NCI-H1092 treated with DMSO at 0.1 percent for 48 hours (cell line): ENCODE results near the gene CACNA1C.

ENCODE experiments used
- DNase-seq: peaks from one replicate; lab custom pipeline; 2025; lab: John Stamatoyannopoulos, UW

Gene CACNA1C

GRCh38 chr12:2052826-2053678, at the start of gene CACNA1C:
Gene CACNA1C (plus strand): TSS chr12:2052987. CDS start chr12:2053563, 576 bp downstream.
- peak; percentile 77 for DNase-seq

GRCh38 chr12:2003676-2004112, 49.1 kb upstream of the CACNA1C start:
- DNase-seq = peak; percentile 85

GRCh38 chr12:2004113-2004929, 48.5 kb upstream of the CACNA1C start, which contains the start of gene DCP1B:
Gene DCP1B (minus strand): TSS chr12:2004457. CDS start chr12:2004431, 26 bp downstream.
- peak; percentile 99 for DNase-seq

- DNase-seq = no peak
These were observed 44.1 kb upstream of the CACNA1C start for GRCh38 chr12:2008677-2009076.

GRCh38 chr12:2009623-2010022, 43.2 kb upstream of the CACNA1C start:
- no peak for DNase-seq

GRCh38 chr12:2011643-2012607, 40.9 kb upstream of the CACNA1C start:
- peak; percentile 67 for DNase-seq

GRCh38 chr12:2013086-2013485, 39.7 kb upstream of the CACNA1C start:
- DNase-seq = no peak

- peak; percentile 33 for DNase-seq
These were observed 39.1 kb upstream of the CACNA1C start for GRCh38 chr12:2013527-2014223.

- DNase-seq = no peak
These were observed 38.6 kb upstream of the CACNA1C start for GRCh38 chr12:2014231-2014630.

- no peak for DNase-seq
These were observed 35.8 kb upstream of the CACNA1C start for GRCh38 chr12:2016862-2017545.

GRCh38 chr12:2017546-2018337, 35.0 kb upstream of the CACNA1C start:
- peak; percentile 95 for DNase-seq

- no peak for DNase-seq
These were observed 34.4 kb upstream of the CACNA1C start for GRCh38 chr12:2018391-2018790.

GRCh38 chr12:2019126-2019525, 33.7 kb upstream of the CACNA1C start:
- DNase-seq = no peak

- DNase-seq = no peak
These were observed 32.3 kb upstream of the CACNA1C start for GRCh38 chr12:2020511-2020910.

- no peak for DNase-seq
These were observed 29.4 kb upstream of the CACNA1C start for GRCh38 chr12:2023365-2023764.

GRCh38 chr12:2027351-2027750, 25.4 kb upstream of the CACNA1C start:
- DNase-seq = no peak

- no peak for DNase-seq
These were observed 22.9 kb upstream of the CACNA1C start for GRCh38 chr12:2029851-2030250.

GRCh38 chr12:2032506-2032905, 20.3 kb upstream of the CACNA1C start:
- no peak for DNase-seq

- DNase-seq = peak; percentile 90
These were observed 18.0 kb upstream of the CACNA1C start for GRCh38 chr12:2034633-2035430.
